Activated naive CD4-positive, alpha-beta T cell treated with anti-CD3 and anti-CD28 coated beads, Interleukin-2, amount 10 ng/mL, durations not matched to agents 7 days and 5 days (primary cell): ENCODE measurements around the gene TMEM63C.
"Not testable (repeated sequence)": the region's sequence is repeated elsewhere in the genome, so short reads cannot be mapped to it uniquely, and the experiment has no call there.

Experiments
- CTCF ChIA-PET: fragments of 350-600 bp; sonication (Branson Sonifier 250); formaldehyde crosslinking; loops from one replicate; lab custom pipeline; 2021; ENCODE audit warnings: antibody characterized with exemption; lab: Charles Lee
- DNase-seq: peaks from one replicate; pipeline ENCODE4 v3.0.0-alpha.2; 2020
- H3K27ac Mint-ChIP-seq: one replicate; pipeline ENCODE4 v1.8.0; 2021; ENCODE audit warnings: mild to moderate bottlenecking, moderate library complexity, mixed read lengths
- H3K27me3 Mint-ChIP-seq: one replicate; pipeline ENCODE4 v1.8.0; 2021; ENCODE audit warnings: mild to moderate bottlenecking, mixed read lengths
- H3K36me3 Mint-ChIP-seq: one replicate; pipeline ENCODE4 v1.8.0; 2021; ENCODE audit warnings: mixed read lengths
- H3K4me1 Mint-ChIP-seq: one replicate; pipeline ENCODE4 v1.8.0; 2021; ENCODE audit warnings: mixed read lengths
- H3K4me3 Mint-ChIP-seq: one replicate; pipeline ENCODE4 v1.8.0; 2021; ENCODE audit warnings: mild to moderate bottlenecking, moderate library complexity, mixed read lengths
- H3K9me3 Mint-ChIP-seq: one replicate; pipeline ENCODE4 v1.8.0; 2021; ENCODE audit warnings: mixed read lengths

The TMEM63C gene

DNA sequence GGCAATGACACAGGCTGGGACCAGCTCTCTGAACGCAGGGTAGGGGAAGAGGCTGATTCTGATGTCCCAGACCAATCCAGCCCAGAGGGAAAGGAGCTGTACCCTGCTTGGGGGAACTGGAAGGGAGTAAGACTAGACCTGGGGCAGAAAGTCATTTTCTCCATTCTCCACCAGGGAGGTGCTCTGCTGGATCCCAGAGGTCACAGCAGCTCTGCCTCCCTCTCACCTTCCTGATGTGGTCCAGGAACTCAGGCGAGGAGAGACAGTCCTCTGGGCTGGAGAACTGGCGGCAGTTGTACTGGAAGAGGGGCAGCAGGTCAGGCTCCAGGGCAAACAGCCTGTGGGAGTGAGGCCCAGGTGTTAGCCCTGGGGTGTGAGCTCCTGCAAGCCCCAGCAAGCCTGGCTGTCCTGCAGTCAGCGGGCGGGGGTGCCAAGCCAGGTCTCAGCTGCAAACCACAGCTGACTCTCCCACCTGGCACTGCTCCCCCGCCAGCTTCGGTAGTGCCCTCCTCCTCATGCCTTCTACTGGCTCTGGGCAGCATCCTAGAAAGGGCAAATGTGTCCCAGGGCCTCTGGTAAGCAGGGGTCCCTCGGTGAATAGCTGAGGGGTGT is 87.5 kb downstream of the TMEM63C start:
- Mint-ChIP-seq H3K4me1 (peaks cover 2% of the 10 kb centered on the region), H3K27me3 (peaks cover 76% of the 10 kb centered on the region), H3K9me3 (no peaks in the 10 kb centered on the region), H3K36me3 (no peaks in the 10 kb centered on the region), H3K4me3 (no peak overlapping the region), H3K27ac (no peak overlapping the region)
- no peak for DNase-seq
- CTCF ChIA-PET = interaction anchor here (0.7 to 1.0 kb wide), 2 partner anchors 47 to 118 kb away, joined by 3 to 4 read pairs; no protein-coding TSS in a partner anchor

DNA sequence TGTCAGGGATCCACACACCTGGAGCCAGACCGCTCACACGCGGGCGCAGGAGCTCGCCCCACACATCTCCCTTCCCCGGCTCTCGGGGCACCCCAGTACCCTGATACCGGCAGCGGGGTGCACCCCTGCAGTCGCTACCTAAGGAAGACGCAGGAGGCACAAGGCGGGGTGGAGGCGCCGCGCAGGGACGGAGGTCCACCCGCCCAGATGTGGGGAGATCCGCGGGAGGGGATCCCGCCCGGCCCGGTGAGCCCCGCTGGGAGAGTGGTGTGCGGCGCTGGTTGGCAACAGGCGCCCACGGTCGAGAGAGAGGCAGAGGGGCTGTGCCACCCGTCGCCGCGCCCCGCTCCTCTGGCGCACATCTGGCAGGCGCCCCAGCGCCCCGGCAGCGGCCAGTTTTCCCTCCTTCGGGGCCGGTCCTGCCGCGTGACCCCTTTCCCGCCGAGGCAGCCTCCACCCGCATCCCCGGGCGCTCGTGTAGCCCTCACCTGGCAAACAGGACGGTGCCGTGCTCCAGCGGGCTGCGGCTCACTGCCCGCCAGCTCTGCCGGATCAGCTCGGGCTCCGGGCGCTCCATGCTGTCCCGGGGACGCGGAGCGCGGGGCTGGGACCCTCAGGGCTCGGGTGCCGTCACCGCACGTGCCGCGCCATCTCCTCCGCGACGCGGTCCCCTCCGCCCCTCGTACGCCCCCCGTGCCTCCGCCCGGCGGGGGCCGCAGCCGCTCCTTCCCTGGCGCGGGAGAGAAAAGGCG is 88.9 kb downstream of the TMEM63C start:
- no peaks in the 10 kb centered on the region for H3K36me3 Mint-ChIP-seq
- peaks cover 68% of the 10 kb centered on the region for H3K27me3 Mint-ChIP-seq
- H3K9me3 Mint-ChIP-seq = no peaks in the 10 kb centered on the region
- H3K27ac Mint-ChIP-seq = no peak overlapping the region
- no peak overlapping the region for H3K4me3 Mint-ChIP-seq
- no peak for DNase-seq
- peaks cover 2% of the 10 kb centered on the region for H3K4me1 Mint-ChIP-seq
- CTCF ChIA-PET = no interaction called here

DNA sequence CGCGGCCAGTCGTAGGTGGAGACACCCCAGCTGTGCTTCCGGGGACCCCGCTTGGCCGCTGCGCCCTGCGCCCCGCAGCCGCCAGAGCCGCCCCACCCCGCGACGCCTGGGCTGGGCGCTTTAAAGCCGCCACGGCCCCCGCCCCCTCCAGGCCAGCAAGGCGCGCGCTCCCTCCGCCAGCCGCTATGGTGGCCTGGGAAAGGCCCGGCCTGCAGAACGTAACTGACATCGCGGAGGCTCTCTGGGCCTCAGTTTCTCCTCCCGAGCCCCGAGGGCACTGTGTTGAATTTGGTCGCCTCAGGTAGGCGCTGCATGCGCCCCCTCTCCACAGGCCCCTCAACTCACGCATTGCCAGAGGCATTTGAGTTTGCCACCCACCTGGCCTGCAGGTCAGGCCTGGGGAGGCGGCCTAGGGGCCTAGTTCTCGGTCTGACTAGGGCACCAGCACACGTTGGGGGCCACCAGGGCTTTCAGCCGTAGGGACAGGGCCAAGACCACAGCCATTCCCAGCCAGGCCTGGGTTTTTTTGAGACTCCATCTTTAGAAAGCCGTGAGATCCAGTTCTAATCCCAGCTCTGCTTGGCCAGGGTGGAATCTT is 89.6 kb downstream of the TMEM63C start, which contains the start of gene NGB:
NGB (minus strand) TSS at position 94 of the 598 bp plus-strand sequence. CDS start 269 bp downstream, outside the sequence.
- H3K9me3 Mint-ChIP-seq = no peaks in the 10 kb centered on the region
- no peak within 1 kb of the TSS for H3K27ac Mint-ChIP-seq
- CTCF ChIA-PET = no interaction called here
- no peak within 1 kb of the TSS for H3K4me3 Mint-ChIP-seq
- DNase-seq = no peak
- peaks cover 2% of the 10 kb centered on the region for H3K4me1 Mint-ChIP-seq
- peaks cover 63% of the 10 kb centered on the region for H3K27me3 Mint-ChIP-seq
- no peaks in the 10 kb centered on the region for H3K36me3 Mint-ChIP-seq

DNA sequence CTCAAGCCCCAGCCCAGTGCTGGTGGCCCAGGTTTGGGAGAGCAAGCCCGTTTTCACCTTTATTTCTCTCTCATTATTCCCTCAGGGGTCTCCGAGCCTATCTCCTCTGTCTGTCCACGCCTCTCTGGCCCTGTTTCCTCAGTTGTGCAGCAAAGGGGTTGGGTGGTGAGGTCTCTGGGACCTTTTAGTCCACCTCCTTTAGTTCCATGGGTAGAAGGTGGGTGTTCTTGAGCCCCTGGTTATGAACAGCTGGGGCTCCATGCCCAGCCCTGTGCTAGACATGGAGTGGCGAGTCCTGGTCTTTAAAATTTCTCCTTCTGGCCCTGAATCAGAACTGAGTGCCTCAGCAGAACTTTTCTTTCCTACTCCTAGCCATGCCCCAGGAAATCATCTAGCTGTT is 90.7 kb downstream of the TMEM63C start:
- Mint-ChIP-seq H3K27me3 (peaks cover 56% of the 10 kb centered on the region), H3K27ac (no peak overlapping the region), H3K4me3 (no peak overlapping the region), H3K36me3 (no peaks in the 10 kb centered on the region), H3K4me1 (peaks cover 2% of the 10 kb centered on the region), H3K9me3 (no peaks in the 10 kb centered on the region)
- CTCF ChIA-PET = interaction anchor here (0.6 kb wide), 1 partner anchor 65 kb away, joined by 3 read pairs; no protein-coding TSS in a partner anchor
- DNase-seq = no peak

DNA sequence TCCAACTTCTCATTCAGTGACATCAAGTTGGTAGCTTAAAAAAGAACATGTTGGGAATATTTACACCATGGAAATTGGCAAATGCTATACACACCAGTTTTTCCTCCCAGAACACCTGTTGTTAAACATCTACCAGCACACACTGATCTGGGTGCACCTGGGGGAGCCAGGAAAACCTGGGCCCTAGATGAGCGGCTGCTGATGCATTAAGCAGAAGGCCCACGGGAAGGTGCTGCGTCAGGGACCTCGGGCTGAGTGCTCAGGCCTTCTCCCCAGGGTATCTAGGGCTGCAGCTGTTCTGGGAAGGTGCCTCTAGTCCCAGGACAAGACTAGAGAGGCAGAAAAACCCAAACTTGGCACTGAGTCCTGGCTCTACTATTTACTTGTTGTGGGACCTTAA is 92.2 kb downstream of the TMEM63C start:
- DNase-seq = no peak
- CTCF ChIA-PET = interaction anchor here (0.9 kb wide), 1 partner anchor 27 kb away, joined by 4 read pairs; no protein-coding TSS in a partner anchor
- Mint-ChIP-seq H3K9me3 (no peaks in the 10 kb centered on the region), H3K4me1 (peaks cover 2% of the 10 kb centered on the region), H3K27ac (no peak overlapping the region), H3K4me3 (no peak overlapping the region), H3K27me3 (peaks cover 45% of the 10 kb centered on the region), H3K36me3 (no peaks in the 10 kb centered on the region)

DNA sequence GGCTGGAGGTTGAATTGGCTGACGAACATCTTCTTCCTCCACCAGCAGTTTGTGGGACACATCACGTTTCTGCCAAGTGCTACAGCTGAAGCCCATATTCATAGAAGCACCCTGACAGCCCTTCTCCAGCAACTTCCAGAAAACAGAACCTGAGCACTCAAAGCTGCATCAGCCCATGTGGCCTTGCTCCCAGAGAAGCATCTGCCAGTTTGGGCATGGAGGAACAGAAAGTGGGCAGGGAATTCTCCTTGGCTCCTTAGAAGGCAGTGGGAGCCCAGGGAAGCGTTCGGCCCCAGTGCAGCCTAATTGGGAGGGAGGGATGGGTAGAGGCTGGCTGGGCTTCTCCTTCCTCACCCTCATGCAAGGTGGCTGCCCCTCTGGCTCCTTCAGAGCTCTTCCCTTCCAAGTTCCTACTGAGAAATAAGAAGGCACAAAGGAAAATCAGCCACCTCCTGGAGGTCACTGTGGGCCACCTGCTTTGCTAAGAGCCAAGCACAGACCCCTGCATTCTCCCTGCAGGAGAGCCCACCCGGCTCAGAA is 93.5 kb downstream of the TMEM63C start:
- no peak for DNase-seq
- no peak overlapping the region for H3K27ac Mint-ChIP-seq
- no peak overlapping the region for H3K4me3 Mint-ChIP-seq
- CTCF ChIA-PET = no interaction called here
- H3K27me3 Mint-ChIP-seq = peaks cover 32% of the 10 kb centered on the region
- no peaks in the 10 kb centered on the region for H3K9me3 Mint-ChIP-seq
- H3K4me1 Mint-ChIP-seq = no peaks in the 10 kb centered on the region
- no peaks in the 10 kb centered on the region for H3K36me3 Mint-ChIP-seq

DNA sequence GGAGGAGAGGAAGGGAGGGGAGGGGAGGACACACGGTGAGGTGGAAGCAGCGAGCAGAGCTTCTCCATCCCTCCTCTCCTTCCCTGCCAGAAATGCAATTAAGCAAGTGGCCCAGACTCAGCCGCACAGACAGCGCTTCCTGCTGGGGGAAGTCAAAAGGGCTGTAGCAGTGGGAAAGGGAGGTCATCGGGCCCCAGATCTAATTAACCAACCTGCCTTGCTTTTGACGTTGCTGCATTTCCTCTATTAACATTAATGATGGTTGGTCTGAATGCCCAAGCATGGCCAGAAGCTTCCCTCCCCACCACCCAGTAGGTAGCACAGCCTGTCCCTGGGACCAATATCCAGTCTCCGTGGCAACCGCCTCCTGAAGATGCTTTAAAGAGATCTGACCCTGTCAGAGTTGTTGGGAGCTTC is 94.0 kb downstream of the TMEM63C start:
- Mint-ChIP-seq H3K4me1 (no peaks in the 10 kb centered on the region), H3K27me3 (peaks cover 27% of the 10 kb centered on the region), H3K4me3 (no peak overlapping the region), H3K27ac (no peak overlapping the region), H3K36me3 (no peaks in the 10 kb centered on the region), H3K9me3 (no peaks in the 10 kb centered on the region)
- CTCF ChIA-PET = no interaction called here
- no peak for DNase-seq

DNA sequence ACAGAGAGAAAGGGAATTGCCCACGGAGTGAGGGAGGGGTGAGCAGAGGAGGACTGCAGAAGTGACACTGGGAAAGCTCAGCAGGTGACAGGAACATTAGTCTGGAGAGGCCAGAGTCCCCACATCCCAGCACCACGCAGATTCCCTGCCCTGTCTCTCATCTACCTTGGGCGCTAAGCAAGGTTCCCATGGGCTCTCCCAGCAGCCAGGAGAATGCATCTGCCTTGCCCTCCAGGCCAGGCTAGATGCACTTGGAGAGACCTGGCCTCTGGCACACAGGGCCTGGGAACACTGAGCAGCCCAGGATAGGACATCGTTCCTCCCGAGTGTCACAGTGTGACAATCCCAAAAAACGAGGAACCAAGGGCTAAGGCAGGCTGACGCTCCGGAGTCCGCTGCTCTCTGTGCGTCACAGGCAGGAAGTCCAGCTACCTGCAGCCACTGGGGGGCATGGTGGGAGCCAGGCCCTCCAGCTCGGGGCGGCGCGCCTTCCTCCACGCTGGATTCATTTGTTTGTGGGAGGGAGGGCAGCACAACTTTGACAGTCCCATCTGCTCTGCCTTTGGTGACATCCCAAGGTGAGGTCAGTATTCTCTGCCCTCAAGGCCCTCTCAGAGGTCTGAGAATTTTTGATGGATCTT is 94.8 kb downstream of the TMEM63C start:
- CTCF ChIA-PET = no interaction called here
- no peak for DNase-seq
- Mint-ChIP-seq H3K4me3 (no peak overlapping the region), H3K9me3 (no peaks in the 10 kb centered on the region), H3K36me3 (no peaks in the 10 kb centered on the region), H3K4me1 (no peaks in the 10 kb centered on the region), H3K27ac (no peak overlapping the region), H3K27me3 (peaks cover 19% of the 10 kb centered on the region)

DNA sequence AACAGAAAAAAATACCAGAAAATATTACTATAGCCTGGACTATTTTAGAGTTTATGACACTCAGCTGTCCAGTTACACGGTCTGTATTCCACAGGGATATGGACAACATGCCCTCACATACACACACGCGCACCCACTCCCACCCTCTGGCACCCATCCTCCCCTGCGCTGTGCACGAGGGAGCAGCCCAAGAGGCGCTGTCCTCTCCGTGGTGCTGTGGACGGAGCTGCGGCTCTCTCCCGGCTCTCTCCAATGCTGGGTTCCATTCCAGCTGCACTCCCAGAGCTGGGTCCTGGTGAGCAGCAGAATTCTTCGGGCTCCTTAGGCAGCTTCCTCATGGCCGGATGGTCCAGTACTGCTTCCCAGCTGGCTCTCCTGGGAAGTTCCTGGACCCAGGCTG is 95.4 kb downstream of the TMEM63C start:
- H3K4me1 Mint-ChIP-seq = no peaks in the 10 kb centered on the region
- H3K4me3 Mint-ChIP-seq = no peak overlapping the region
- CTCF ChIA-PET = no interaction called here
- no peaks in the 10 kb centered on the region for H3K9me3 Mint-ChIP-seq
- H3K27ac Mint-ChIP-seq = no peak overlapping the region
- DNase-seq = no peak
- H3K27me3 Mint-ChIP-seq = peaks cover 13% of the 10 kb centered on the region
- H3K36me3 Mint-ChIP-seq = no peaks in the 10 kb centered on the region

DNA sequence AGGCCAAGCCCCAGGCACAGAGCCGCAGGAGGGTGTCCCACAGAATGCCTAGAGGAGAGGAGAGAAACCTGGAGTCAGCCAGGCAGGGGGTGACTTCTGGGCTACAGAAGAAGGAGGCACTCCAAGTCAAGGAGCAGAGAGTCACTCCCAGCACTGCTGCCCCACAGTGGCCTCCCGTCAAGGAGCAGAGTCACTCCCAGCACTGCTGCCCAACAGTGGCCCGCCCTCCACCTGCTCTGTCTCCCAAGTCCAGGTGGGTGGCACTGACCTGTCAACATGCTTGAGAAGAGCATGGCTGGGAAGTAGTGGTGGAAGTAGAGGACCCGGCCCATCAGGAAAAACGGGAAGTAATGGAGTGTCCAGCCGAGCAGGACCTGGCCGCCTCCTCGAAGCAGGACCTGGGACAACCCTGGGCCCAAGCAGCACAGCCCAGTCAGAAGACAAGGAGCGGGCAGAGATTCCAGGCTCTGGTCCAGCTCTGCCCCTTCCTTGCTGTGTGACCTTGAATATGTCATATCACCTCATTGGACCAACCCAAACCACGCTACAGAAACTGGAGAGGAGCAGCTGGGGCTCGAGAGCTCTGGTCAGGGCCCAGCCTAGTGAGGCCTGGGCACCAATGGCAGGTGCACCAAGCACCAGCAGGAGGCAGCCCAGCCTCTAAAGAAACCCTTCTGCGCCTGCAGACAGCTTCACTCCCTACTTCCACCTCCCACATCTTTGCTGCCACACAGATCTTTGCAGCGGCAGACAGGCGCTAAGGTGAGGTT is 97.0 kb downstream of the TMEM63C start:
- H3K27me3 Mint-ChIP-seq = no peaks in the 10 kb centered on the region
- H3K9me3 Mint-ChIP-seq = no peaks in the 10 kb centered on the region
- H3K4me3 Mint-ChIP-seq = no peak overlapping the region
- H3K36me3 Mint-ChIP-seq = no peaks in the 10 kb centered on the region
- no peak overlapping the region for H3K27ac Mint-ChIP-seq
- H3K4me1 Mint-ChIP-seq = no peaks in the 10 kb centered on the region
- no peak for DNase-seq
- CTCF ChIA-PET = interaction anchor here (1.0 to 2.4 kb wide), 2 partner anchors 28 to 37 kb away, joined by 4 to 11 read pairs; no protein-coding TSS in a partner anchor

DNA sequence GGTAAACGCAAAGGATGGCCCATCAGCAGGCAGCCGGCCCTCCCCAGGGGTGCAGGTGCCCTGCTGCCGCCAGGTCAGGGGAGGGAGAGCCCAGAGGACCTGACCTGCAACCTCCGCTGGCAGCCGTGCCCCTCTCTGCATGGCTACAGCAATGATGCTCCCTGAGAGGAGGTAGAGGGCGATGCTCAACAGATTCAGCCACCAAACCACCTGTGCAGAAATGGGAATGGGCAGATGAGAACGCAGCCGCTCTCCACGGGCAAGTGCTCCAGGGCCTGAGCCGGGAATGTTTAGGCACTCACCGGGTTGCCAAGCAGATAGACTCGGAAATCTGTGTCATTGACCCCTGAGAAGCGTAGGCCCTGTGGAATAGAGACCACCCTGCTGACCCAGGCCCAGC is 98.1 kb downstream of the TMEM63C start:
- Mint-ChIP-seq H3K4me1 (no peaks in the 10 kb centered on the region), H3K27ac (no peak overlapping the region), H3K36me3 (no peaks in the 10 kb centered on the region), H3K4me3 (no peak overlapping the region), H3K27me3 (no peaks in the 10 kb centered on the region), H3K9me3 (no peaks in the 10 kb centered on the region)
- no peak for DNase-seq
- CTCF ChIA-PET = interaction anchor here (1.3 to 2.4 kb wide), 2 partner anchors 35 to 36 kb away, joined by 4 to 11 read pairs; no protein-coding TSS in a partner anchor

DNA sequence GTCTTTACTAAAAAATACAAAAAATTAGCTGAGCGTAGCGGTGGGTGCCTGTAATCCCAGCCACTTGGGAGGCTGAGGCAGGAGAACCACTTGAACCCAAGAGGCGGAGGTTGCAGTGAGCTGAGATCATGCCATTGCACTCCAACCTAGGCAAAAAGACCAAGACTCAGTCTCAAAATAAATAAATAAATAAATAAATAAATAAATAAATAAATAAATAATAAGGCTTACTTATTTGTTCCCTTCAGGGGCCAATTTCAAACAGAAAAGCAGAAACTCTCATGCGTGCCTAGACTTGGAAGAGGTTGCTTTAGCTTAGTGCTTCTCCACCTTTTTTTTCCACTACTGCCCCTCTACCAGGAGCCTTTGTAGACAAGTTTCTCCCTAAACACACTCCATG is 99.3 kb downstream of the TMEM63C start:
- H3K36me3 Mint-ChIP-seq, H3K4me1 Mint-ChIP-seq, H3K27ac Mint-ChIP-seq, DNase-seq, H3K27me3 Mint-ChIP-seq, H3K4me3 Mint-ChIP-seq, H3K9me3 Mint-ChIP-seq: not testable (repeated sequence)
- CTCF ChIA-PET = interaction anchor here (2.4 kb wide), 1 partner anchor 35 kb away, joined by 11 read pairs; no protein-coding TSS in a partner anchor

DNA sequence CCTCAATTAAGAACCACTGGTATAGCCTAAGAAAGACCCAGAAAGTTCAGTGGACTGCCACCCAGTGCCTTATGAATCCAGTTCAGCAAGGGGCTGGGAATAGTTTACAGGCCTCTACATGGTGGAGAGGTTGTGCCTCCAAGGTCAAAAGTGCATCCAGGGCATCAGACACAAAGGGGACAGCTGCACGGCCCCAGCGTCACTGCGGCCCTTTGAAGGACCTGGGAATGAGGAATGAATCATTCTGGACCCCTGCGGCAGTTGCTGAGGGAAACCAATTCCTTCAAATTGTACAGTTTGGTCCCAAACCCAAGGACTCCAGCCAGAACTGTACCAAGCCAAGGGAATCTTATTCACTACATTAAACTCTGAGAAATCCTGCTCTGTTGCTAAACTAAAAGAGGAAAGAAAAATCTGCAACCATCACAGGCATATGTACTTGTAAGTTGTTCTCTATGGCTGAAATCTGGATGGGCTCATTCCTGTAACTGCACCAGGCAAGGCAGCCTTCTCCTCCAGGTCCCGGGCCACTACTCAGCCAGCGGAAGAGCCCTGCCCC is 100.3 kb downstream of the TMEM63C start:
- no peak overlapping the region for H3K4me3 Mint-ChIP-seq
- no peaks in the 10 kb centered on the region for H3K36me3 Mint-ChIP-seq
- no peak overlapping the region for H3K27ac Mint-ChIP-seq
- no peaks in the 10 kb centered on the region for H3K4me1 Mint-ChIP-seq
- CTCF ChIA-PET = interaction anchor here (1.2 kb wide), 1 partner anchor 33 kb away, joined by 3 read pairs; no protein-coding TSS in a partner anchor
- no peak for DNase-seq
- H3K27me3 Mint-ChIP-seq = no peaks in the 10 kb centered on the region
- H3K9me3 Mint-ChIP-seq = no peaks in the 10 kb centered on the region
